ENCODE results near the gene H19.

Gene H19

DNA sequence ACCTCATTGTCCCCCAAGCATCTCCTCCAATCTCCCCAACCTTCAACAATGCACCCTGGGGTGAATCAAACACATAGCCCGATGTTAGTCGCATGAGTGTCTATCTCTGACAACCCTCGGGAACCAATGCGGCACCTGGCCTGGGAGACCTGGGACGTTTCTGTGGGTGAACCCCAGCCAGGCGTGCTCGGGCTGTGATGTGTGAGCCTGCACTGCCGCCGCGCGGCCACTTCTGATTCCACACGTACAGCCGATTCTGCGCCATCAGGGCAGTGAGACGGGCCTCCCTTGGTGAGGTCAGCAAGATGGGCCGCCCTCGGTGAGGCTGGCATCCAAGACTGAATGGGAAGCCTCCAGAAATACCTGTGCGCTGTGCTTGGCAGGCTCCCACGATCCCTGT, 5.2 kb upstream of the H19 start:
- Histone ChIP-seq H2AFZ (ENCODE audit: low read length, unreplicated experiment) (no peak overlapping the region), H3K4me1 (ENCODE audit: control insufficient read depth, insufficient read depth, low read length, unreplicated experiment) (no peaks in the 10 kb centered on the region), H3K27ac (ENCODE audit: low read depth, low read length) (no peak overlapping the region), H3K36me3 (ENCODE audit: insufficient read depth, low read length) (no peaks in the 10 kb centered on the region), H3K79me2 (ENCODE audit: control insufficient read depth, insufficient read depth, low read length, unreplicated experiment) (no peaks in the 10 kb centered on the region), H3K27me3 (ENCODE audit: insufficient read depth, low read length) (no peaks in the 10 kb centered on the region), H3K4me3 (ENCODE audit: low read depth, low read length) (no peak overlapping the region)

DNA sequence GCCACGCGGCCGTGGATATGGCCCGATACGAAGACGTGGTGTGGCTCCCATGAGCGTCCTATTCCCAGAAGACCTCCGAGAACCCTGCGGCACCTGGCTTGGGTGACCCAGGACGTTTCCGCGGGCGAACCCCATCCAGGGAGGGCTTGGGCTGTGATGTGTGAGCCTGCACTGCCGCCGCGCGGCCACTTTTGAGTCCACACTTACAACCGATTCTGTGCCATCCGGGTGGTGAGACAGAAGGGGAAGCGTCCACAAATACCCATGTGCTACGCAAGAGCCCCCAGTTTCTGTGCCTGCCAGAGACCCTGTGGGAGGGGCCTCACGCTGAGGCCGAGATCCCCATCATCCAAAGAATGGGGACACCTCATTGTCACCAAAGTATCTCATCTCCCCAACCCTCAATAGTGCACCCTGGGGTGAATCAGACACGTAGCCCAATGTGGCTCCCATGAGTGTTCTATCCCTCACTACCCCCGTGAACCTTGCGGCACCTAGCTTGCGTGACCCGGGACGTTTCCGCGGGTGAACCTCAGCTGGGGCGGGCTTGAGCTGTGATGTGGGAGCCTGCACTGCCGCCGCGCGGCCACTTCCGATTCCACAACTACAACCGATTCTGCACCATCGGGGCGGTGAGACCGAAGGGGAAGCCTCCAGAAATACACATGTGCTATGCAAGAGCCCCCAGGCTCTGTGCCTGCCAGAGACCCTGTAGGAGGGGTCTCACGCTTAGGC, 4.6 kb upstream of the H19 start:
- H3K4me1 ChIP-seq (ENCODE audit: control insufficient read depth, insufficient read depth, low read length, unreplicated experiment): no peaks in the 10 kb centered on the region
- H3K79me2 ChIP-seq (ENCODE audit: control insufficient read depth, insufficient read depth, low read length, unreplicated experiment): no peaks in the 10 kb centered on the region
- H3K27ac ChIP-seq (ENCODE audit: low read depth, low read length): no peak overlapping the region
- H3K4me3 ChIP-seq (ENCODE audit: low read depth, low read length): no peak overlapping the region
- no peak overlapping the region for H2AFZ ChIP-seq (ENCODE audit: low read length, unreplicated experiment)
- no peaks in the 10 kb centered on the region for H3K36me3 ChIP-seq (ENCODE audit: insufficient read depth, low read length)
- no peaks in the 10 kb centered on the region for H3K27me3 ChIP-seq (ENCODE audit: insufficient read depth, low read length)

DNA sequence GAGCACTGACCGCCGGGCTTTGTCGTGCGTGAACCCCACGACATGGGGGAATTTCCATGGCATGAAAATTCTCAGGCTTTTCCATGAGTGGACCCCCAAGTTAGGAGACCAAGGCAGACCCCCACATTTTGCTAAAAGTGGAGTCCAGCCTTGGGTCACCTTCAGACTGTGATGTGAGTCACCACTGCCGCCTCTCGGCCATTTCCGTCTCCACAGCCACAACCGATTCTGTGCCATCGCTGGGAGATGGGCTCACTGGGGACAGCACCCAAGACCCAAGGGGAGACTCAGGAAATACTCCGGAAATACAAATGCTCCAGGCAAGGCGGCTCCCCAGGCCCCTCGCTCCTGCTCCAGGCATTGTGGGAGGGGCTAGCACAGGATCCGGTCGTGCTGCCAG, 1.2 kb upstream of the H19 start:
- Histone ChIP-seq H3K79me2 (ENCODE audit: control insufficient read depth, insufficient read depth, low read length, unreplicated experiment) (no peaks in the 10 kb centered on the region), H3K4me3 (ENCODE audit: low read depth, low read length) (no peak overlapping the region), H3K27me3 (ENCODE audit: insufficient read depth, low read length) (no peaks in the 10 kb centered on the region)

DNA sequence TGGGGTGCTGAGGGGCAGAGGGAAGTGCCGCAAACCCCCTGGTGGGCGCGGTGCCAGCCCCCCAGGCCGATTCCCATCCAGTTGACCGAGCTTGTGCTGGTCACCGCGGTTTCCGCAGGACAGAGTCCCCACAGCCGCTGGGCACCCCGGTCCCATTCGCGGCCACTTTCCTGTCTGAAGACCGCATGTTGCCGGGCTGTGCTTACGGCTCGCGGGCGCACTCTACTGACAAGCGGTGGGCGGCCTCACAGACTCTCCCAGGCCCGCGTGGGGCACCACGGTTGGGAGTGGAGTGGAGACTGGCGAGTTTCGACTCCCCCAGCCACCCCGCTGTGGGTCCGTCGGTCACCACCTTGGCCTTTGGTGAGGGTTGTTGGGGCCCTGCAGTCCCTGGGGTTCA, 648 bp upstream of the H19 start:
- H3K79me2 ChIP-seq (ENCODE audit: control insufficient read depth, insufficient read depth, low read length, unreplicated experiment): no peaks in the 10 kb centered on the region
- H3K4me3 ChIP-seq (ENCODE audit: low read depth, low read length): no peak overlapping the region
- no peaks in the 10 kb centered on the region for H3K36me3 ChIP-seq (ENCODE audit: insufficient read depth, low read length)
- H3K4me1 ChIP-seq (ENCODE audit: control insufficient read depth, insufficient read depth, low read length, unreplicated experiment): no peaks in the 10 kb centered on the region
- H3K27ac ChIP-seq (ENCODE audit: low read depth, low read length): no peak overlapping the region
- H3K27me3 ChIP-seq (ENCODE audit: insufficient read depth, low read length): no peaks in the 10 kb centered on the region
- no peak overlapping the region for H2AFZ ChIP-seq (ENCODE audit: low read length, unreplicated experiment)

More for the DNA sequence above, 1.2 kb upstream of the H19 start:
- Histone ChIP-seq H3K4me1 (ENCODE audit: control insufficient read depth, insufficient read depth, low read length, unreplicated experiment) (no peaks in the 10 kb centered on the region), H3K27ac (ENCODE audit: low read depth, low read length) (no peak overlapping the region), H2AFZ (ENCODE audit: low read length, unreplicated experiment) (no peak overlapping the region), H3K36me3 (ENCODE audit: insufficient read depth, low read length) (no peaks in the 10 kb centered on the region)

DNA sequence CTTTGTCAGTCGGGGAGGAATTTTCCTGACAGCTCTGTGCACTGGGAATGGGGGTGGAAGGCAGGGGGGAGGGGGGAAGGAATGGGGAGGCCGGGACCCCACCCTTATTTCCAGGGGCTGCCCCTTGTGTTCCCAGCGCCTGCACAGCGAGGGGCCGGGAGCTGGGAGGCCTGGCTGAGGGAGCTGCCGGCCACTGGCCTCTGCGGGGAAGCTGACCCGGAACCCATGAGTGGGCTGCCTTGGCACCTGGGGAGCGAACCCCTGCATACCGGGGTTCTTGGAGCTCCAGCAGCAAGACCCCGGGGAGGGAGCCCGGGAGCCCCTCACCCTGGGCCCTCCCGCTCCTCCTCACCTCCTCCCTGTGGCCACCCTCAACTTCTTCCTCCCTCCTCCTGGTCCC, 3.5 kb downstream of the H19 start:
- H3K36me3 ChIP-seq (ENCODE audit: insufficient read depth, low read length): no peaks in the 10 kb centered on the region
- no peak overlapping the region for H3K27ac ChIP-seq (ENCODE audit: low read depth, low read length)
- no peaks in the 10 kb centered on the region for H3K4me1 ChIP-seq (ENCODE audit: control insufficient read depth, insufficient read depth, low read length, unreplicated experiment)
- no peak overlapping the region for H3K4me3 ChIP-seq (ENCODE audit: low read depth, low read length)
- H2AFZ ChIP-seq (ENCODE audit: low read length, unreplicated experiment): no peak overlapping the region
- H3K27me3 ChIP-seq (ENCODE audit: insufficient read depth, low read length): no peaks in the 10 kb centered on the region
- H3K79me2 ChIP-seq (ENCODE audit: control insufficient read depth, insufficient read depth, low read length, unreplicated experiment): no peaks in the 10 kb centered on the region

DNA sequence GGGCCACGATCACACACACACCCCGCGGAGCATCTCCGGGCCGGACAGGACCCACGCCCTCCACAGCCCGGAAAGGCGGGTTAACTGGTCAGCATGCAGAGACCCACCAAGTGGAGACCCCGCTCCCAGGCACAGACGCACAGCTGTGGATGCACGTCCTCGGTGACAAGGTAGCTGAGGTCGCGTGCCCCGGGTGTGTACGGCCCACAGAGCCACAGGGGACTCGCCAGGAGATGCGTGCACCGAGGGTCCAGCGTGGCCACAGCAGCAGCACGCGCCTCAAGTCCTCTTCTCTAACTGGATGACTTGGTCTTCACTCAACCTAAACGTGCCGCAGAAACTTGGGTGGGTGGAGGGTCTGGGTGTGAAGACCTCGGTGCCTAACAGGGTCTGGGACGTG, 5.5 kb downstream of the H19 start:
- H3K79me2 ChIP-seq (ENCODE audit: control insufficient read depth, insufficient read depth, low read length, unreplicated experiment): no peaks in the 10 kb centered on the region
- H2AFZ ChIP-seq (ENCODE audit: low read length, unreplicated experiment): no peak overlapping the region
- H3K4me3 ChIP-seq (ENCODE audit: low read depth, low read length): no peak overlapping the region
- H3K4me1 ChIP-seq (ENCODE audit: control insufficient read depth, insufficient read depth, low read length, unreplicated experiment): no peaks in the 10 kb centered on the region
- no peaks in the 10 kb centered on the region for H3K36me3 ChIP-seq (ENCODE audit: insufficient read depth, low read length)
- no peaks in the 10 kb centered on the region for H3K27me3 ChIP-seq (ENCODE audit: insufficient read depth, low read length)
- H3K27ac ChIP-seq (ENCODE audit: low read depth, low read length): no peak overlapping the region

DNA sequence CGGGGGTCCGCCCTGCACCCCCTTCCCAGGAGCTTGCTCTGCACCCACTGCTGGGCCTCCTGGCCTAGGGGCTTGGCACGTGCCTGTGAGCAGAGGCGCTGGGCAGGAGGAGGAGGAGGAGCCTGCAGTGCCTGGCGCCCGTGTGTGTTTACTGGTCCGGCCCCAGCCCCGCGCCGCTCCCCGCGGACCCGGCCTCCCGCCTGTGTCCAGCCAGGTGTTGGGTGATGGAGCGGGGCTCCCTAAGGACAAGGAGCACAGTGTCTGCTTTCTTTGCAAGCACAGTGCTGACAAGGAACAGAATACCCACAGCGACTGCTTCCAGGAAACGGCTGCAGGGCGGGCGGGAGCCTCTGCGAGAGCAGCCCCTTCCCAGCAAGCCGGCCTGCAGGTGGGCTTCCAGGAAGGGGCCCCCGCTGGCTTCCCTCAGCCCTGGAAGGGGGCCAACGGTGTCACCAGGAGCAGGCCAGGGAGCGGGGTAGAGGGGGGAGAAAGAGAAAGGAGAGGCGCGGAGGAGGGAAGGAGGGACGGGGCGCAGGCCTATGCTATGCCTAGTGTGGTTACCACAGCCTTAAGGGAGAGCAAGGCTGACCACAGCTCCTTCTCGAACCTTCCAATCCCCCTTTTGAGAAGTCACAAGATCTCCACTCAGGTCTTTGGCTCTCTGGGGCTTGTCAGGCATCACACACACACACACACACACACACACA, 6.6 kb downstream of the H19 start:
- no peaks in the 10 kb centered on the region for H3K79me2 ChIP-seq (ENCODE audit: control insufficient read depth, insufficient read depth, low read length, unreplicated experiment)
- H3K27ac ChIP-seq (ENCODE audit: low read depth, low read length): no peak overlapping the region
- no peaks in the 10 kb centered on the region for H3K4me1 ChIP-seq (ENCODE audit: control insufficient read depth, insufficient read depth, low read length, unreplicated experiment)
- no peak overlapping the region for H2AFZ ChIP-seq (ENCODE audit: low read length, unreplicated experiment)
- no peaks in the 10 kb centered on the region for H3K27me3 ChIP-seq (ENCODE audit: insufficient read depth, low read length)
- no peaks in the 10 kb centered on the region for H3K36me3 ChIP-seq (ENCODE audit: insufficient read depth, low read length)
- H3K4me3 ChIP-seq (ENCODE audit: low read depth, low read length): no peak overlapping the region

DNA sequence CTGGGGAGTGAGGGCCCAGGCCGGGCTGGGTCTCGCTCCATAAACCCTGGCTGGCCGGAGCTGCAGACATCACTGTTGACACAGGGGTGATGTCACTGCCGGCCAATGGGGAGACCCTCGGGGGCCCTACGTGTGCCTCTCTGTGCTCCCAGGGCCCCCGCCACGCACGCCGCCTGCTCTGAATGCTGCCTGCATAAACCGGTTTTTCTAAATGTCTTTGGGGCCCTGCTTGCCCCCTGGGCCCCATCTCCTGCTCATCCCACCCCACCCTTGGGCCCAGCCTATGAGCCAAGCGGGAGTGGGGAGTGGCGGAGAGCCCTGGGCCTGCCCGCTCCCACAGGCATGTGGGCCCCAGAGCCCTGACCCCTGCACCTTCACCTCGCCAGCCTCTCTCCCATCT, 7.7 kb downstream of the H19 start:
- Histone ChIP-seq H3K27me3 (ENCODE audit: insufficient read depth, low read length) (no peaks in the 10 kb centered on the region), H3K4me1 (ENCODE audit: control insufficient read depth, insufficient read depth, low read length, unreplicated experiment) (no peaks in the 10 kb centered on the region), H3K79me2 (ENCODE audit: control insufficient read depth, insufficient read depth, low read length, unreplicated experiment) (no peaks in the 10 kb centered on the region), H3K4me3 (ENCODE audit: low read depth, low read length) (no peak overlapping the region), H3K27ac (ENCODE audit: low read depth, low read length) (no peak overlapping the region), H3K36me3 (ENCODE audit: insufficient read depth, low read length) (no peaks in the 10 kb centered on the region), H2AFZ (ENCODE audit: low read length, unreplicated experiment) (no peak overlapping the region)

DNA sequence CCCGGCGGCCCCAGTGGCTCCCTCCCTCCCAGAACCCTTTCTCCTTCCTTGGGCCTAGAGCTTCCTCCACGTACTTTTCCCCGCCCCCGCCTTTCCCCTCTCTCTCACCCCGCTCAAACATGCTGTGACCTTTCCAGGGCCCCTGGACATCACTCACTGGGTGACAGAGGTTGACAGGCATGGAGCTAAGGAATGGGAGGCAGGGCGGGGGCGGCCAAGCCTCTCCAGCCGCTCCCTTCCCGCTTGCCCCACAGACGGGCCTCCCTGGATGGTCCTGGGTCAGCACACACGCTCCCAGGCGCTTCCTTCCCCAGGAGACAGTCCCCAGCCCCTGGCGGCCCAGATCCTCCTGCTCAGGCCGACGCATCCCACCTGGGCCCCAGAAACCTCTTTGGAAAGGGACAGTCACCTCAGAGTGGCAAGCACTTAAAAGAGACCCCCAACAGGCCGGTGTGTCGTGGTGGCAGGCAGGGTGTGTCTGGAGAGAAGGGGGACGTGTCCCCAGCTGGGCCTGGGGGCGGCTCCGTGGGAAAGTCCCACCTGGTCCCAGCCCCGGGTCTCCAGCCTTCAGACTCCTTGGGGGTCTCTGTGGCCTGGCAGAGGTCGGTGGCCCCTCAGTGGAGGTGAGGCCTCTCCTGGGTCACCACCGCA, 8.8 kb downstream of the H19 start:
- Histone ChIP-seq H3K27ac (ENCODE audit: low read depth, low read length) (no peak overlapping the region), H3K36me3 (ENCODE audit: insufficient read depth, low read length) (no peaks in the 10 kb centered on the region)

DNA sequence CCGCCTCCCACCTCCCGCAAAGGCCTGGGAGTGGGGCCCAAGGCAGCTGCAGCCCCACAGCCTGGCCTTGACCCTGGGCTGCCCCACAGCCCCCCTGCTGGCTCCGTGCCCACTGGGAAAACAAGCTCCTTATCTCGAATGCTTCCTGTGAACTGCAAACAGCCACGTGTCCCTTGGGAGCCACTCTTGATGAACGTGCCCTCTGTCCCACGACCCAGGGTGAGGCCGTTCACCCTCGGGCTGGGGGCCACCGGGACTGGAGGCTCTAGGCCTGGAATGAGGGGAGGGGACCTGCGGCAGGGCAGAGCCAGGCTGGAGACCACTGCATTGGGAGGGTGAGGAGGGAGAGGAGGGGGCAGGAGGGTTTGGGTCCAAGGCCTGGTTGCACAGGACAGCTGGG, 9.5 kb downstream of the H19 start:
- no peaks in the 10 kb centered on the region for H3K36me3 ChIP-seq (ENCODE audit: insufficient read depth, low read length)
- H3K27ac ChIP-seq (ENCODE audit: low read depth, low read length): no peak overlapping the region
- no peaks in the 10 kb centered on the region for H3K79me2 ChIP-seq (ENCODE audit: control insufficient read depth, insufficient read depth, low read length, unreplicated experiment)
- H3K4me3 ChIP-seq (ENCODE audit: low read depth, low read length): no peak overlapping the region
- H3K27me3 ChIP-seq (ENCODE audit: insufficient read depth, low read length): no peaks in the 10 kb centered on the region
- no peaks in the 10 kb centered on the region for H3K4me1 ChIP-seq (ENCODE audit: control insufficient read depth, insufficient read depth, low read length, unreplicated experiment)
- H2AFZ ChIP-seq (ENCODE audit: low read length, unreplicated experiment): no peak overlapping the region

More for the DNA sequence above, 8.8 kb downstream of the H19 start:
- no peaks in the 10 kb centered on the region for H3K79me2 ChIP-seq (ENCODE audit: control insufficient read depth, insufficient read depth, low read length, unreplicated experiment)
- H3K27me3 ChIP-seq (ENCODE audit: insufficient read depth, low read length): no peaks in the 10 kb centered on the region
- no peak overlapping the region for H3K4me3 ChIP-seq (ENCODE audit: low read depth, low read length)
- H3K4me1 ChIP-seq (ENCODE audit: control insufficient read depth, insufficient read depth, low read length, unreplicated experiment): no peaks in the 10 kb centered on the region
- no peak overlapping the region for H2AFZ ChIP-seq (ENCODE audit: low read length, unreplicated experiment)

DNA sequence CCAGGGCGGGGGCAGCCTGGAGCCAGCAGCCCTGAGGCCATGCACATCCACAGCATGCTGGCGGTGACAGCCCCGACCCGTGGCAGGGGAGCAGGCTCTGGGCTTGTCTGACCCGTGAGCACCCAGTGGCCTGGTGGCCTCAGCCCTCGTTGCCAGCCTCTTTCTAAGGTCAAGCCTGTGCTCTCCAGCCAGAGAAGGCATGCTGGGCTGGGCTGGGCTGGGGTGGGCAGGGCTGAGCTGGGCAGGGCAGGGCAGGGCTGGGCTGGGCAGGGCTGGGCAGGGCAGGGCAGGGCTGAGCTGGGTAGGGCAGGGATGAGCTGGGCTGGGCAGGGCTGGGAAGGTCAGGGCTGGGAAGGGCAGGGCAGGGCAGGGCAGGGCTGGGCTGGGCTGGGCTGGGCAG, 10.6 kb downstream of the H19 start:
- no peaks in the 10 kb centered on the region for H3K79me2 ChIP-seq (ENCODE audit: control insufficient read depth, insufficient read depth, low read length, unreplicated experiment)
- H2AFZ ChIP-seq (ENCODE audit: low read length, unreplicated experiment): no peak overlapping the region
- no peaks in the 10 kb centered on the region for H3K4me1 ChIP-seq (ENCODE audit: control insufficient read depth, insufficient read depth, low read length, unreplicated experiment)
- no peaks in the 10 kb centered on the region for H3K27me3 ChIP-seq (ENCODE audit: insufficient read depth, low read length)
- no peak overlapping the region for H3K27ac ChIP-seq (ENCODE audit: low read depth, low read length)
- H3K4me3 ChIP-seq (ENCODE audit: low read depth, low read length): no peak overlapping the region
- no peaks in the 10 kb centered on the region for H3K36me3 ChIP-seq (ENCODE audit: insufficient read depth, low read length)

Measured in ACC112 (cell line).